NCI-H2107 treated with DMSO at 0.1 percent for 48 hours (cell line): Measurements from ENCODE around the gene UBXN6.

ENCODE experiments used
- DNase-seq: peaks from one replicate; lab custom pipeline; 2025; ENCODE audit not compliant: unreplicated experiment; lab: John Stamatoyannopoulos, UW

UBXN6 gene

DNA sequence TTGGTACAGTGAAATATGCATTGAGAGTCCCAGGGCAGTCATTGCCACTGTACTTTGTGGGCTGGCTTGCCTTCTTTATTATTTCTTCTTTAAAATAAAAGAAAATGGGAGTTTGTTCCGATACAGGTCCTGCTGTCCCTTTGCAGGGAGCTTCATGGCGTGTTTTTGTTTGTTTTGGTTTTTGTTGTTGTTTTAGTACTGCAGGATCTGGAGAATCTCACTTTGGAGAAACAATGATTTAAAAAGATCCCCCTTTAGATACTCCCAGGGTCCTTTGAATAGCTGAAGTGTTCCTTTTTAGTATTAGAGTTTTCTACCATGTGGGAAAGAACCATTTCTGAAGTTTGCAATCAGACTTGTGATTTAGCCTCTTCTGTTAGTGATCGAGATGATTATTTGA, 44.0 kb downstream of the UBXN6 start:
- no peak for DNase-seq

DNA sequence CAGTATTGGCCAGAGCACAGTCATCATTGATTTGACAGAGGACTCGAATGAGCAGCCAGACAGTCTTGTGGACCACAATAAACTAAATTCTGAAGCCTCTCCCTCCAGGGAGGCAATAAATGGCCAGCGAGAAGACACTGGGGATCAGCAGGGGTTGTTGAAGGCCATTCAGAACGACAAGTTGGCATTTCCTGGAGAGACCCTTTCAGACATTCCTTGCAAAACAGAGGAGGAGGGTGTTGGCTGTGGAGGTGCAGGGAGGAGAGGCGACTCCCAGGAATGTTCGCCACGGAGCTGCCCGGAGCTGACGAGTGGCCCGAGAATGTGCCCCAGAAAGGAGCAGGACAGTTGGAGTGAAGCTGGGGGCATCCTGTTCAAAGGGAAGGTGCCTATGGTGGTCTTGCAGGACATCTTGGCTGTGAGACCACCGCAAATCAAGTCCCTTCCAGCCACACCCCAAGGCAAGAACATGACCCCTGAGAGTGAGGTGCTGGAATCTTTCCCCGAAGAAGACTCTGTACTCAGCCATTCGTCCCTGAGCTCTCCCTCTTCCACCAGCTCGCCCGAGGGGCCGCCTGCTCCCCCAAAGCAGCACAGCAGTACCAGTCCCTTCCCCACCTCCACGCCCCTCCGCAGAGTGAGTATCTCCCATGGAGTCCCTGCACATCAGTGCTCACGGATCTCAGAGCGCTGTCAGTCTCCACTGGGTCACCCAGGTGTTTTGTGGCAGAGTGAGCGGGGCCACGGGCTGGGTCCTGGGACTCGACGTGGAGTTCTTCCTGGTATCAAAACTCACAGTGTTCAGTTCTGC, 48.3 kb downstream of the UBXN6 start:
- DNase-seq, result no peak

DNA sequence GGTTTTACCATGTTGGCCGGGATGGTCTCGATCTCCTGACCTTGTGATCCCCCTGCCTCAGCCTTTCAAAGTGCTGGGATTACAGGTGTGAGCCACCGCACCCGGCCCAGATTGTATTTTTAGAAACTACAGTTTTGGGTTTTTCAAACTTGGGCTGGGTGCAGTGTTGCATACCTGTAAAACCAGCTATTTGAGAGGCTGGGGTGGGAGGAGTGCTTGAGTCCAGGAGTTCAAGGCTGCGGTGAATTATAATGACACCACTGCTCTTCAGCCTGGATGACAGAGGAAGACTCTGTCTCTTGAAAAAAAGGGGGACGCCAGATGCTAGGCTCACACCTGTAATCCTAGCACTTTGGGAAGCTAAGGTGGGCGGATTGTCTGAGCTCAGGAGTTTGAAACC, 51.0 kb downstream of the UBXN6 start:
- DNase-seq, result no peak

DNA sequence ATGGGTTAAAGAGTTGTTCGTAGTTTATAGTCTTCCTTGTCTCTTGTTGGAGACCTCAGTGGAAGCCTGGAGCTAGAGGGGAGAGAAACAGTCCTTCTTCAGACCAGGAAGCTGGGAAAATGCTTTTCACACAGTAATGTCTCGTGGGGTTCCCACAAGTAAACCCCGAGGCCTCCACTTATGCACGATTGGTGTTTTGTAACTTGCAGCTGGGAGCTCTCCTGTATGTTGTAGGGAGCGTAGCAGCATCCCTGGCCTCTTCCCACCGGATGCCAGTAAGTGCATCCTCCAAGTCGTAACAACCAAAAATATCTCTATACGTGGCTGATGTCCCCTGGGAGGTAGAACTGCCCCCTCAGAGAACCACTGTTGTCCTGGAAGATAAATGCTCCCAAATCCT, 51.6 kb downstream of the UBXN6 start:
- no peak for DNase-seq

DNA sequence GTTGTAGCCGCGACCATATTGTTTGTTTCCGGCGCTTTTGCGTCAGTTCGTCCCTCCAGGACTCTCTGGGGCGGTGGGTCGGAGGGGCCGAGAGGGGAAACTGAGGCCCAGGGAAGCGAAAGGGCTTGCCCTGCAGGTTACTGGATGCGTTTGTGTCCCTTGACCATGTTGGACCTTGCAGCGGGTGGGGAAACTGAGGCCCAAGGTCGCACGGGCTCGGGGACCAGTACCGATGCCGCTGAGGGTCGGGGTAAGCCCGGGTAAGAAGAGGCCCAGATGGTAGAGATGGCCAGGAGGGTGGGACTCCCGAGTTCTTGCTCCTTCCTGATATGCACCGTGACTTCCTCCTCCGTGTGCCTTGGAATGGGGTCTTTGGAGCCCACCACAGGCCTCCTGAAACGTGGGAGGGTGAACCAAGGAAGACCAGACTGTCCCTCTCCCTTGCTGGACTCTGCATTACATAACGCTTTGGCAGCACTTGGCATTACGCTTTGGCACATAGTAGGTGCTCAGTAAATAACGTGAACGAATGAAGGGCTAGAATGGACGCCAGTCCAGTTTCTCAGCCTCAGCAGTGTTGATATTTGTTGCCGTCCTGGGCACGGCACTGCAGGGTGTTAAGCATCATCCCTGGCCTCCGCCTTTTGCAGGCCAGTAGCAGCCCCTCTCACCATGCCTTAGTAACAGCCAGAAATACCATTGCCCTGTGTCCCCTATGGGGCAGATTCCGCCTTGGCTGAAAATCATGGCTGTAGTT, 54.4 kb downstream of the UBXN6 start:
- no peak for DNase-seq

DNA sequence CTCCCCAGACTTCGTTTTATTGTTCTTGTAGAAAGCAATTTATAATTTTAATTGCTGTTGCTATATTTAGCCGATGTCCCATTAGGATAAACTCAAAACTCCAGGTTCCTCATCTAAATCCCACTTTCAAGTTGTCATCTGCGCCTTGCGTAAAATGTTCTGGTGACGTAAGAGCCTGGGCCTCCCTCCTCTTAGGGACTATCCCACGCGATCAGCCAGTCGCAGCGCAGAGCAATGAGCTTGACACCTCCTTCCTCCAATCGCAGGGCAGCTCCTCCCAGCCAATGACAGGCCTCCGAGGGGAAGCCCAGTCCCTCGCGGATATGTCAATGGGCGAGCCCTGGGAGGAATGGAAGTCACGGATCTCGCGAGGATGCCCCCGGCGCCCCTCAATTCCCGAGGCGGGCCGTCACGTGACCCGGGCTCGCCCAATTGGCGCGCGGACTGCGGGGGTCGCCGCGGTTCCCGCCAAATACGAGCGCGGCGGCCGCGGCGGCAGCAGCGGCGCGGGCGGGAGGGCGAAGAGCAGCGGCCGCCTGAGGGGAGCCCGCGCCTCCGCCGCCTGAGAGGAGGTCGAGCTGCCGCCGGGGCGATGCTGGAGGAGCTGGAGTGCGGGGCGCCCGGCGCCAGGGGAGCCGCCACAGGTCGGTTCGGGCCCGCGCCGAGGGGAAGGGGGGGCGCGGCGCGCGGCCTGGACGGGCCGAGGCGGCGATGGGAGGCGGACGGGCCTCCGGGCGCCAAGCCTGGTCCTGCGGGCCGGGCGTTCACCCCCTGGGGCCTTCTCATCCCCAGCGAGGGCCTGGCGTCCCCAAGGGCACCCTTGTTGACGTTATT, 55.2 kb downstream of the UBXN6 start, which contains the start of gene CHAF1A:
CHAF1A (plus strand) TSS at position 470 of the 834 bp plus-strand sequence; CDS start at position 593, 123 bp downstream.
- DNase-seq, result peak; percentile 97

DNA sequence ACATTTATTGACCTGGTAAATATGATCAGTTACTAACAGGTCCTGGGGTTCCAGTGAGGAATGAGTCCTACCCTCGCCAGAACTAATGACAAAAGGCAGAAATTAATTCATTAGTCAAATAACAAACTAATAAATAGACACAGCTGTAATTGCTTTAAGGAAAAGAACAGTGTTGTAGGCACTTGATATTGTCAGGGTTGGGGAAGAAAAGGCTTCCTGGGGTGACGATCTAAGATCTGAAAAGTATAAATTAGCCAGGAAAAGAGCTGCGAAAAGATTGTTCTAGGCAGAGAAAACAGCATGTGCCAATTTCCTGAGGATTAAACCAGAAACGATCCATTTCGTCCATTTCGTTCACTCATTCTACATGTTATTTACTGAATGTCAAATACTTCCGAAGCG, 55.8 kb downstream of the UBXN6 start:
- DNase-seq, result no peak

DNA sequence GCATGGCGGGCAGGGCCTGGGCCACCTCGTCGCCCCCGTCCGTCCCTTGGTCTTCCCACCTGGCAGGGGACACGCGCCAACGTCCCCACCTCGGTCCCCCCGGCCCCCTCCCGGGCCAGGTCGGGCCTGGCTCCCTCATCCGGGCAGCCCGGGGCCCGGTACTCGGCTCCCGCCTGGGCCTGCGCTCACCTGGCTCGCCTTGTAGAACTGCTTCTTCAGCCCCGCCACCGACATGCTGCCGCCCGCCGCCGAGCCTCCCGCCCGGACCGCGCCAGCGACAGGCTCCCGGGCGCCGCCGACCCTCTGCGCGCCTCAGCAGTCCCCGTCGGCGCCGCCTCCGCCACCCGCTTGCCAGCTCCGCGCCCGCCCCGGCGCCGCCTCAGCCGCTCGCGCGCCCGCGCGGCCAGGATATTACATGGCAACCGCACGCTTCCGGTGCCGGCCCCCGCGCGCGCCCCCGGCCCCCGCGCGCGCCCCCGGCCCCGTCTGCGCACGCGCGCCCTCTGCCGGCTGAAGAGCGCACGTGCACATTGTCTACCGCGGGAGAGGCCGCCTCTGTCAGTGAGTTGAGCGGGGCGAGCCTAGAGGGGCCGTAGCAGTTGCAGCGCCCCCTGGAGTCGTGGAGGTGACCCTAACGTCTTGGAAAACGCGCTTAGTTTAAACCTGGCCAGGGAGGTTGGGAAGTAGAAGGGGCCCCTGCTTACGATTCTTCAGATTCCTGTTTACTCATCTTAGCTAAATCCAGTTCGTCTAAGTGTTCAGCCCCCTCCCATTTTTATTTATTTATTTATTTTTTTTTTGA, 57.3 kb downstream of the UBXN6 start, which contains the start of gene SH3GL1:
SH3GL1 (minus strand) TSS at position 413 of the 802 bp plus-strand sequence; CDS start at position 234, 179 bp downstream.
- peak; percentile 84 for DNase-seq

DNA sequence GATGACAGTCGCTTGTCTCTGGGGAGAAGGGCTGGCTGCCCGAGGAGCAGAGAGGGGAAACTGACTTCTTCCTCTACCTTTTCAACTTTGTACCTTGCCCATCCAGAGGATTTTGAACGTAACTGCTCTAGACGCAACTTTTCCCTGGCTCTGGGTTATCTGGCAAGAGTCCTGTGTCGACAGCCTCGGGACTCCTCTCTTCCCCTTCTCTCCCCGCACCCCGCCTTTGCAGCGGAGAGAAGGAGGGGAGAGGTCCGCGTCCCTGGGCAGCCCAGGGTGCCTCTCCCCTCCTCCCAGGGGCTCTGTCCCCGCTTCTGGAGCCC, 57.8 kb downstream of the UBXN6 start:
- no peak for DNase-seq

DNA sequence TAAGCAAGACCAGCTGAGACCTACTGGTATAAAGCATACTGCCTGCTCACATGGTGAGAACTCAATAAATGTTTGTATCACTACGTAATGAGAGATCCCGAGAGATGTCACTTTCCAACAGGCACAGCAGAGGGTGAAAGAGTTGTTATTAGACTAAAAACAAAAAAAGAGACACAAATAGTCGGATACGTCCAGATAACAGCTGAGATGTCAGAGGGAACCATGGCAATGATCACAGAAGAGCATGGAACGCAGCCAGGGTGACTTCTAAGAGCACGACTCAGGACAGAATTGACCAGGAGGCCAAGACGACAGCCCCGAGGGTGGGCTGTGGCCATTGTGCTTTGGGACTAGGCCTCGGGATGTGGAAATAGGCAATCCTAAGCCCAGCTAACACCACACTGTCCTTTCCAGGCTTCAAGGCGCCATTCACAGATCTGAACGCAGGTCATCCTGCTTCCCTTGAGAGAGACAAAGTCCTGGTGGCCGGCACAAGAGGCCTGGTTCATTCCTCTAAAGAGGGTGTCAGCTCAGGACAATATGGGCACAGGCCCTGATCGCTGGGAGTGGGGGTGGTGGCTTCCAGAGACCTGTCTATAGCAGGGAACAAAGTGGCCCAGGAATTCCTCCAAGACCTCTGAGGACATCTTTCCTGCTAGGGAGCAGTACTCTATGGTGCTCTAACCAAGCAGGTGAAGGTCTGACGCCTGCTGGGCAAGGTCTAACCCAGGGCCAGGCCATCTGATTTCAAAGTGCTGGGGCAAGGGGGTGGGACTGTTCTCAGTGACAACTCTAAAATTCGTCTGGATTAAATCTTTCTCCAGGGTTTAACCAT, 60.4 kb downstream of the UBXN6 start:
- no peak for DNase-seq
